Measurements from ENCODE around the gene ZMAT5. TPM values are rescaled to one million over a fixed set of nuclear protein-coding genes. Genes with fewer than 3 reads are reported as not detected.

The ZMAT5 gene
- polyA plus RNA-seq, 1 experiment, result 16.4 TPM

- no peak for DNase-seq (ENCODE audit: low read depth, low spot score)
- TF ChIP-seq CTCF (IDR thresholded peaks at IDR 0.05; ENCODE audit: low read depth, low read length), result no peak
- Histone ChIP-seq H3K9me3 (ENCODE audit: control insufficient read depth, insufficient read depth, low read length) (no peaks in the 10 kb centered on the region), H3K27me3 (ENCODE audit: control insufficient read depth, insufficient read depth, low read length) (no peaks in the 10 kb centered on the region), H3K27ac (ENCODE audit: low read depth, low read length) (no peak overlapping the region), H3K4me3 (ENCODE audit: low read depth, low read length) (no peak overlapping the region)
- ChIA-PET CTCF (interaction anchor here (3.5 kb wide), 1 partner anchor 192 kb away, joined by 13 read pairs; no protein-coding TSS in a partner anchor), POLR2A (no interaction called here)
Measured at GRCh38 chr22:29813563-29813962, 46.8 kb upstream of the ZMAT5 start.

GRCh38 chr22:29813126-29813525 lies 46.3 kb upstream of the ZMAT5 start:
- POLR2A ChIA-PET, result interaction anchor here (0.7 kb wide), 2 partner anchors 38 to 269 kb away, joined by 3 read pairs; no protein-coding TSS in a partner anchor

GRCh38 chr22:29811377-29811776 lies 44.6 kb upstream of the ZMAT5 start:
- H3K27ac ChIP-seq (ENCODE audit: low read depth, low read length), result no peak overlapping the region
- CTCF ChIA-PET, result interaction anchor here (1.1 kb wide), 1 partner anchor 194 kb away, joined by 4 read pairs; no protein-coding TSS in a partner anchor
- no peak overlapping the region for H3K4me3 ChIP-seq (ENCODE audit: low read depth, low read length)
- TF ChIP-seq CTCF (IDR thresholded peaks at IDR 0.05; ENCODE audit: low read depth, low read length), result no peak
- no peaks in the 10 kb centered on the region for H3K9me3 ChIP-seq (ENCODE audit: control insufficient read depth, insufficient read depth, low read length)
- H3K27me3 ChIP-seq (ENCODE audit: control insufficient read depth, insufficient read depth, low read length), result no peaks in the 10 kb centered on the region
- POLR2A ChIA-PET, result no interaction called here
- DNase-seq (ENCODE audit: low read depth, low spot score), result no peak

More at GRCh38 chr22:29813126-29813525, 46.3 kb upstream of the ZMAT5 start:
- Histone ChIP-seq H3K27me3 (ENCODE audit: control insufficient read depth, insufficient read depth, low read length) (no peaks in the 10 kb centered on the region), H3K9me3 (ENCODE audit: control insufficient read depth, insufficient read depth, low read length) (no peaks in the 10 kb centered on the region), H3K27ac (ENCODE audit: low read depth, low read length) (no peak overlapping the region), H3K4me3 (ENCODE audit: low read depth, low read length) (no peak overlapping the region)
- CTCF ChIA-PET, result no interaction called here
- DNase-seq (ENCODE audit: low read depth, low spot score), result no peak
- TF ChIP-seq CTCF (IDR thresholded peaks at IDR 0.05; ENCODE audit: low read depth, low read length), result no peak

- no peak for TF ChIP-seq CTCF (IDR thresholded peaks at IDR 0.05; ENCODE audit: low read depth, low read length)
- CTCF ChIA-PET, result interaction anchor here (0.7 to 1.4 kb wide), 3 partner anchors 10 to 279 kb away, joined by 3 to 5 read pairs (median 4); no protein-coding TSS in a partner anchor
- H3K27ac ChIP-seq (ENCODE audit: low read depth, low read length), result no peak overlapping the region
- no peaks in the 10 kb centered on the region for H3K9me3 ChIP-seq (ENCODE audit: control insufficient read depth, insufficient read depth, low read length)
- POLR2A ChIA-PET, result no interaction called here
- H3K4me3 ChIP-seq (ENCODE audit: low read depth, low read length), result no peak overlapping the region
- no peaks in the 10 kb centered on the region for H3K27me3 ChIP-seq (ENCODE audit: control insufficient read depth, insufficient read depth, low read length)
- no peak for DNase-seq (ENCODE audit: low read depth, low spot score)
Measured at GRCh38 chr22:29810216-29810615, 43.4 kb upstream of the ZMAT5 start.

GRCh38 chr22:29806196-29806595 lies 39.4 kb upstream of the ZMAT5 start:
- H3K27ac ChIP-seq (ENCODE audit: low read depth, low read length), result no peak overlapping the region
- POLR2A ChIA-PET, result interaction anchor here (1.3 kb wide), 1 partner anchor 39 kb away, joined by 4 read pairs; the partner anchor contains the start of genes UQCR10 and ZMAT5

More at GRCh38 chr22:29806196-29806595, 39.4 kb upstream of the ZMAT5 start:
- Histone ChIP-seq H3K27me3 (ENCODE audit: control insufficient read depth, insufficient read depth, low read length) (no peaks in the 10 kb centered on the region), H3K4me3 (ENCODE audit: low read depth, low read length) (no peak overlapping the region), H3K9me3 (ENCODE audit: control insufficient read depth, insufficient read depth, low read length) (no peaks in the 10 kb centered on the region)
- TF ChIP-seq CTCF (IDR thresholded peaks at IDR 0.05; ENCODE audit: low read depth, low read length), result no peak
- no peak for DNase-seq (ENCODE audit: low read depth, low spot score)
- CTCF ChIA-PET, result interaction anchor here (1.1 kb wide), 1 partner anchor 10 kb away, joined by 3 read pairs; no protein-coding TSS in a partner anchor
